ENCODE results near the gene TCEANC2.

GRCh38 chr1:54096877-54097240 is 43.5 kb downstream of the TCEANC2 start:
- no peak for TF ChIP-seq POLR2A (IDR thresholded peaks at IDR 0.05)
- TF ChIP-seq CTCF (IDR thresholded peaks at IDR 0.05): no peak
- no peak for TF ChIP-seq EP300 (IDR thresholded peaks at IDR 0.05)
